HEK293T (cell line): Measurements from ENCODE around the gene PPFIA2.

Source experiments
- CTCF ChIA-PET: fragments of 350-600 bp; formaldehyde crosslinking; extraction: SDS; loops from one replicate; lab custom pipeline; 2021; ENCODE audit warnings: antibody characterized with exemption, inconsistent platforms; lab: Yijun Ruan, JAX
- POLR2A ChIA-PET: fragments of 350-600 bp; formaldehyde crosslinking; extraction: SDS; loops from one replicate; lab custom pipeline; 2020; ENCODE audit warnings: antibody characterized with exemption, inconsistent platforms; lab: Yijun Ruan, JAX
- DNase-seq: peaks from one replicate; pipeline ENCODE4 v3.0.0; 2012; ENCODE audit warnings: mixed read lengths; ENCODE audit errors: extremely low spot score
- ARNT ChIP-seq: fragments of 450-650 bp; IDR thresholded peaks from 2 replicates; pipeline ENCODE4 v1.6.1; 2017; ENCODE audit warnings: mild to moderate bottlenecking
- BHLHE40 ChIP-seq: fragments of 450-650 bp; IDR thresholded peaks from 2 replicates; pipeline ENCODE4 v1.6.1; 2016; ENCODE audit warnings: mild to moderate bottlenecking, moderate library complexity, borderline replicate concordance
- CTBP1 ChIP-seq: fragments of 450-650 bp; IDR thresholded peaks from 2 replicates; pipeline ENCODE4 v1.6.1; 2016; ENCODE audit warnings: borderline replicate concordance
- ELF4 ChIP-seq: fragments of 450-650 bp; IDR thresholded peaks from 2 replicates; pipeline ENCODE4 v1.6.1; 2017; ENCODE audit warnings: antibody characterized with exemption
- FOXA1 ChIP-seq: fragments of 450-650 bp; IDR thresholded peaks from 2 replicates; pipeline ENCODE4 v1.6.1; 2016; ENCODE audit warnings: mild to moderate bottlenecking
- FOXK2 ChIP-seq: fragments of 450-650 bp; IDR thresholded peaks from 2 replicates; pipeline ENCODE4 v1.6.1; 2016; ENCODE audit warnings: mild to moderate bottlenecking
- FOXM1 ChIP-seq: fragments of 450-650 bp; IDR thresholded peaks from 2 replicates; pipeline ENCODE4 v1.6.1; 2017; ENCODE audit warnings: mild to moderate bottlenecking, borderline replicate concordance
- HDGF ChIP-seq: fragments of 450-650 bp; IDR thresholded peaks from 2 replicates; pipeline ENCODE4 v1.6.1; 2017; ENCODE audit warnings: antibody characterized with exemption, borderline replicate concordance
- L3MBTL2 ChIP-seq: fragments of 450-650 bp; conservative IDR thresholded peaks from 2 replicates; pipeline ENCODE4 v1.6.1; 2016; ENCODE audit warnings: mild to moderate bottlenecking
- LEF1 ChIP-seq: fragments of 450-650 bp; IDR thresholded peaks from 2 replicates; pipeline ENCODE4 v1.6.1; 2017; ENCODE audit warnings: mild to moderate bottlenecking, borderline replicate concordance
- NFRKB ChIP-seq: fragments of 450-650 bp; IDR thresholded peaks from 2 replicates; pipeline ENCODE4 v1.6.1; 2016; ENCODE audit warnings: mild to moderate bottlenecking, moderate library complexity
- PKNOX1 ChIP-seq: fragments of 450-650 bp; IDR thresholded peaks from 2 replicates; pipeline ENCODE4 v1.6.1; 2016
- SP1 ChIP-seq: fragments of 450-650 bp; IDR thresholded peaks from 2 replicates; pipeline ENCODE4 v1.6.1; 2017
- SUZ12 ChIP-seq: fragments of 450-650 bp; IDR thresholded peaks from 2 replicates; pipeline ENCODE4 v1.6.1; 2016; ENCODE audit warnings: mild to moderate bottlenecking
- TARDBP ChIP-seq: fragments of 450-650 bp; IDR thresholded peaks from 2 replicates; pipeline ENCODE4 v1.6.1; 2016
- ZNF384 ChIP-seq: fragments of 450-650 bp; IDR thresholded peaks from 2 replicates; pipeline ENCODE4 v1.6.1; 2016

PPFIA2 gene

GRCh38 chr12:81377771-81378170 is 381.4 kb downstream of the PPFIA2 start:
- TF ChIP-seq FOXM1 (no peak), L3MBTL2 (no peak), FOXA1 (no peak), ARNT (no peak), CTBP1 (no peak), SP1 (no peak), SUZ12 (no peak), HDGF (no peak), NFRKB (no peak), ELF4 (no peak), BHLHE40 (no peak), ZNF384 (no peak), FOXK2 (no peak), LEF1 (no peak), PKNOX1 (no peak), TARDBP (no peak)
- POLR2A ChIA-PET, result no interaction called here
- DNase-seq, result no peak
- CTCF ChIA-PET, result no interaction called here

GRCh38 chr12:81375969-81376368 is 383.2 kb downstream of the PPFIA2 start:
- CTCF ChIA-PET, result no interaction called here
- POLR2A ChIA-PET, result no interaction called here
- no peak for TF ChIP-seq BHLHE40
- TF ChIP-seq FOXA1, result no peak
- no peak for TF ChIP-seq ELF4
- DNase-seq, result no peak

GRCh38 chr12:81370456-81370855 is 388.7 kb downstream of the PPFIA2 start:
- POLR2A ChIA-PET, result no interaction called here
- no peak for DNase-seq
- CTCF ChIA-PET, result no interaction called here
- TF ChIP-seq PKNOX1, result no peak
- no peak for TF ChIP-seq CTBP1

GRCh38 chr12:81369175-81369574 is 390.0 kb downstream of the PPFIA2 start:
- POLR2A ChIA-PET, result no interaction called here
- CTCF ChIA-PET, result no interaction called here
- DNase-seq, result no peak
- TF ChIP-seq BHLHE40 (no peak), SUZ12 (no peak), ZNF384 (no peak)

GRCh38 chr12:81365284-81365683 is 393.9 kb downstream of the PPFIA2 start:
- ChIA-PET CTCF (no interaction called here), POLR2A (no interaction called here)
- no peak for DNase-seq
- no peak for TF ChIP-seq TARDBP
- TF ChIP-seq L3MBTL2, result no peak
- TF ChIP-seq SP1, result no peak
- no peak for TF ChIP-seq LEF1
- no peak for TF ChIP-seq PKNOX1
- TF ChIP-seq ZNF384, result no peak
- TF ChIP-seq SUZ12, result no peak
- no peak for TF ChIP-seq NFRKB
- no peak for TF ChIP-seq HDGF
- no peak for TF ChIP-seq CTBP1
- no peak for TF ChIP-seq FOXK2
- TF ChIP-seq FOXA1, result no peak
- no peak for TF ChIP-seq ARNT
- no peak for TF ChIP-seq ELF4
- TF ChIP-seq BHLHE40, result no peak
- no peak for TF ChIP-seq FOXM1

GRCh38 chr12:81360916-81361315 is 398.2 kb downstream of the PPFIA2 start:
- no peak for DNase-seq
- TF ChIP-seq ARNT, result no peak
- TF ChIP-seq SP1, result no peak
- TF ChIP-seq L3MBTL2, result no peak
- no peak for TF ChIP-seq ZNF384
- TF ChIP-seq PKNOX1, result no peak
- ChIA-PET CTCF (no interaction called here), POLR2A (no interaction called here)

GRCh38 chr12:81359736-81360135 is 399.4 kb downstream of the PPFIA2 start:
- POLR2A ChIA-PET, result no interaction called here
- CTCF ChIA-PET, result no interaction called here

More at GRCh38 chr12:81359736-81360135, 399.4 kb downstream of the PPFIA2 start:
- no peak for DNase-seq
- TF ChIP-seq ARNT (no peak), TARDBP (no peak), BHLHE40 (no peak), HDGF (no peak), CTBP1 (no peak), FOXK2 (no peak), ELF4 (no peak), FOXM1 (no peak), FOXA1 (no peak), L3MBTL2 (no peak), ZNF384 (no peak), SUZ12 (no peak), NFRKB (no peak), PKNOX1 (no peak), LEF1 (no peak), SP1 (no peak)
